Hepatocyte (in vitro differentiated cells): Measurements from ENCODE around the gene SLC25A18. TPM values are rescaled to one million over a fixed set of nuclear protein-coding genes. Genes with fewer than 3 reads are reported as not detected.

Experiments
- DNase-seq: peaks from one replicate; pipeline ENCODE4 v3.0.0-alpha.2; 2016; ENCODE audit warnings: low spot score
- H2AFZ ChIP-seq: fragments of 200-600 bp; sonication (generic); 2 replicates; pipeline ENCODE4 v1.6.0; 2016; ENCODE audit warnings: antibody characterized with exemption, mild to moderate bottlenecking
- H3K27ac ChIP-seq: fragments of 200-600 bp; sonication (generic); 2 replicates; pipeline ENCODE4 v1.5.1; 2016; ENCODE audit warnings: mild to moderate bottlenecking
- H3K27me3 ChIP-seq: fragments of 200-600 bp; sonication (generic); 2 replicates; pipeline ENCODE4 v1.6.1; 2016
- H3K36me3 ChIP-seq: fragments of 200-600 bp; sonication (generic); replicated peaks from 2 replicates; pipeline ENCODE4 v1.5.1; 2016; ENCODE audit warnings: low read depth; ENCODE audit not compliant: insufficient read depth
- H3K4me1 ChIP-seq: fragments of 200-600 bp; sonication (generic); 2 replicates; pipeline ENCODE4 v1.5.1; 2016; ENCODE audit warnings: mild to moderate bottlenecking, moderate library complexity; ENCODE audit not compliant: insufficient read depth
- H3K4me2 ChIP-seq: fragments of 200-600 bp; sonication (generic); 2 replicates; pipeline ENCODE4 v1.6.0; 2016
- H3K4me3 ChIP-seq: fragments of 200-600 bp; sonication (generic); 2 replicates; pipeline ENCODE4 v1.5.1; 2016; ENCODE audit warnings: mild to moderate bottlenecking
- H3K79me2 ChIP-seq: fragments of 200-600 bp; sonication (generic); 2 replicates; pipeline ENCODE4 v1.6.0; 2017; ENCODE audit warnings: mild to moderate bottlenecking
- H3K9me2 ChIP-seq: fragments of 200-600 bp; sonication (generic); replicated peaks from 2 replicates; pipeline ENCODE4 v1.6.0; 2017; ENCODE audit warnings: mild to moderate bottlenecking; ENCODE audit not compliant: insufficient read depth
- H3K9me3 ChIP-seq: fragments of 200-600 bp; sonication (generic); 2 replicates; pipeline ENCODE4 v1.5.1; 2016; ENCODE audit warnings: low read depth, mild to moderate bottlenecking
- H4K20me1 ChIP-seq: fragments of 200-600 bp; sonication (generic); 2 replicates; pipeline ENCODE4 v1.6.0; 2016; ENCODE audit warnings: mild to moderate bottlenecking; ENCODE audit not compliant: insufficient read depth, poor library complexity, severe bottlenecking
- EZH2 ChIP-seq: fragments of 200-600 bp; sonication (generic); IDR thresholded peaks from 2 replicates; pipeline ENCODE4 v1.6.1; 2016; ENCODE audit warnings: antibody characterized with exemption, mild to moderate bottlenecking, borderline replicate concordance
- EZH2phosphoT487 ChIP-seq: fragments of 200-600 bp; sonication (generic); IDR thresholded peaks from one replicate; pipeline ENCODE4 v1.6.1; 2018; ENCODE audit warnings: antibody characterized with exemption, mild to moderate bottlenecking, low read depth, moderate library complexity; ENCODE audit not compliant: unreplicated experiment, severe bottlenecking
- WGBS: methylation state at CpG from one replicate; pipeline ENCODE4 v1.1.6; 2016; ENCODE audit warnings: low lambda C conversion rate; ENCODE audit errors: missing lambda C conversion rate; 5-methylcytosine and 5-hydroxymethylcytosine counted together
- polyA plus RNA-seq: library from polyadenylated mRNA; unstranded; fragments of >200 nt; fragmentation: Nextera tagmentation; extraction: Ambion mirVana; gene quantifications from 2 replicates; pipeline ENCODE4 v1.2.1, GENCODE V29; 2016
- total RNA-seq: library from RNA; depleted of rRNA; stranded (reverse); fragments of >200 nt; gene quantifications from 2 replicates; pipeline ENCODE4 v1.2.3, GENCODE V29; 2014
- TF ChIP-seq, protein P1 (sequence below): fragments of 200-600 bp; sonication (generic); IDR thresholded peaks from 2 replicates; pipeline ENCODE4 v1.5.1; 2016; ENCODE audit warnings: antibody characterized with exemption, mild to moderate bottlenecking; ENCODE audit not compliant: poor library complexity

Gene SLC25A18
- total and polyA plus RNA-seq, 2 experiments from 2014 or later = 3.5 to 4.2 TPM

GRCh38 chr22:17612057-17612456 lies 48.8 kb downstream of the SLC25A18 start:
- no peaks in the 10 kb centered on the region for H3K9me3 ChIP-seq
- 97% methylated on average over 3 of the region's 3 CpGs for WGBS
- peaks cover 49% of the 10 kb centered on the region for H3K79me2 ChIP-seq
- no peaks in the 10 kb centered on the region for H3K4me1 ChIP-seq
- no peaks in the 10 kb centered on the region for H3K27me3 ChIP-seq
- TF ChIP-seq, protein P1, sequence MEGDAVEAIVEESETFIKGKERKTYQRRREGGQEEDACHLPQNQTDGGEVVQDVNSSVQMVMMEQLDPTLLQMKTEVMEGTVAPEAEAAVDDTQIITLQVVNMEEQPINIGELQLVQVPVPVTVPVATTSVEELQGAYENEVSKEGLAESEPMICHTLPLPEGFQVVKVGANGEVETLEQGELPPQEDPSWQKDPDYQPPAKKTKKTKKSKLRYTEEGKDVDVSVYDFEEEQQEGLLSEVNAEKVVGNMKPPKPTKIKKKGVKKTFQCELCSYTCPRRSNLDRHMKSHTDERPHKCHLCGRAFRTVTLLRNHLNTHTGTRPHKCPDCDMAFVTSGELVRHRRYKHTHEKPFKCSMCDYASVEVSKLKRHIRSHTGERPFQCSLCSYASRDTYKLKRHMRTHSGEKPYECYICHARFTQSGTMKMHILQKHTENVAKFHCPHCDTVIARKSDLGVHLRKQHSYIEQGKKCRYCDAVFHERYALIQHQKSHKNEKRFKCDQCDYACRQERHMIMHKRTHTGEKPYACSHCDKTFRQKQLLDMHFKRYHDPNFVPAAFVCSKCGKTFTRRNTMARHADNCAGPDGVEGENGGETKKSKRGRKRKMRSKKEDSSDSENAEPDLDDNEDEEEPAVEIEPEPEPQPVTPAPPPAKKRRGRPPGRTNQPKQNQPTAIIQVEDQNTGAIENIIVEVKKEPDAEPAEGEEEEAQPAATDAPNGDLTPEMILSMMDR = no peak
- TF ChIP-seq EZH2phosphoT487 (no peak), EZH2 (no peak)
- H2AFZ ChIP-seq = no peak overlapping the region
- peaks cover 9% of the 10 kb centered on the region for H3K36me3 ChIP-seq
- no peak overlapping the region for H3K27ac ChIP-seq
- no peak overlapping the region for H3K4me2 ChIP-seq
- H3K4me3 ChIP-seq = no peak overlapping the region
- peaks cover 2% of the 10 kb centered on the region for H4K20me1 ChIP-seq
- DNase-seq = no peak
- H3K9me2 ChIP-seq = no peaks in the 10 kb centered on the region

DNA sequence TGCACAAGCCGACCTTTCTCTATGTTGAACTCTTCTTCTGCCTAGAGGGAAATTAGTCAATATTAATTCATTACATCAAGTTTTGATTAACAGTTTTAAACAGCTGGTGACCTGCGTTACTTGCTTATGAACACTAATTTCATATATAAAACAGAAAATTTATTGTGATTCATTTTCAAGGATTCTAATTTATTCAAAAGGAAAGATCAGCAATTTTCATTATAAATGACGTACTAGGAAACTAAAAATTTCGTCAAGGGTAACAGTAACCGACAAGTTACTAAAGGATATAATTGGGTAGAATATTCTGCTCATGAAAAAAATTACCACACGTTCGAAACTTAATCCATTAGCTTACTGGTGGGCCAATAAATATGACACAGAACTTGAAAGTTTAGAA lies 50.0 kb downstream of the SLC25A18 start:
- no peak overlapping the region for H3K27ac ChIP-seq

GRCh38 chr22:17627961-17628405 lies 64.7 kb downstream of the SLC25A18 start:
- Histone ChIP-seq H3K36me3 (no peaks in the 10 kb centered on the region), H3K9me2 (no peaks in the 10 kb centered on the region), H3K79me2 (peaks cover 55% of the 10 kb centered on the region), H4K20me1 (peaks cover 27% of the 10 kb centered on the region), H2AFZ (peak overlapping the region; percentile 30), H3K4me2 (peak overlapping the region; percentile 93), H3K27me3 (no peaks in the 10 kb centered on the region), H3K27ac (peak overlapping the region; percentile 92), H3K4me1 (peaks cover 19% of the 10 kb centered on the region), H3K4me3 (peak overlapping the region; percentile 74), H3K9me3 (no peaks in the 10 kb centered on the region)
- WGBS = 21% methylated on average over 24 of the region's 24 CpGs
- no peak for DNase-seq
- TF ChIP-seq EZH2 = no peak
- TF ChIP-seq, protein P1 = no peak
- TF ChIP-seq EZH2phosphoT487 = no peak

More for the DNA sequence above, 50.0 kb downstream of the SLC25A18 start:
- H3K27me3 ChIP-seq = no peaks in the 10 kb centered on the region
- TF ChIP-seq, protein P1 = no peak
- TF ChIP-seq EZH2phosphoT487 (no peak), EZH2 (no peak)
- no peak for DNase-seq
- H3K9me2 ChIP-seq = no peaks in the 10 kb centered on the region
- H2AFZ ChIP-seq = no peak overlapping the region
- H3K79me2 ChIP-seq = peaks cover 42% of the 10 kb centered on the region
- H4K20me1 ChIP-seq = peaks cover 2% of the 10 kb centered on the region
- H3K4me1 ChIP-seq = no peaks in the 10 kb centered on the region
- 97% methylated on average over 7 of the region's 7 CpGs for WGBS
- H3K9me3 ChIP-seq = no peaks in the 10 kb centered on the region
- no peak overlapping the region for H3K4me2 ChIP-seq
- H3K36me3 ChIP-seq = peaks cover 9% of the 10 kb centered on the region
- H3K4me3 ChIP-seq = no peak overlapping the region
